HG03108 (cell line): ENCODE data around the gene PHYH.
"Not testable (repeated sequence)": the region's sequence is repeated elsewhere in the genome, so short reads cannot be mapped to it uniquely, and the experiment has no call there.

ENCODE experiments used
- ATAC-seq: cut with Tn5 transposase; IDR thresholded peaks from one replicate; pipeline ENCODE4 v1.9.1; 2021; ENCODE audit warnings: moderate library complexity; ENCODE audit not compliant: unreplicated experiment

PHYH gene

DNA sequence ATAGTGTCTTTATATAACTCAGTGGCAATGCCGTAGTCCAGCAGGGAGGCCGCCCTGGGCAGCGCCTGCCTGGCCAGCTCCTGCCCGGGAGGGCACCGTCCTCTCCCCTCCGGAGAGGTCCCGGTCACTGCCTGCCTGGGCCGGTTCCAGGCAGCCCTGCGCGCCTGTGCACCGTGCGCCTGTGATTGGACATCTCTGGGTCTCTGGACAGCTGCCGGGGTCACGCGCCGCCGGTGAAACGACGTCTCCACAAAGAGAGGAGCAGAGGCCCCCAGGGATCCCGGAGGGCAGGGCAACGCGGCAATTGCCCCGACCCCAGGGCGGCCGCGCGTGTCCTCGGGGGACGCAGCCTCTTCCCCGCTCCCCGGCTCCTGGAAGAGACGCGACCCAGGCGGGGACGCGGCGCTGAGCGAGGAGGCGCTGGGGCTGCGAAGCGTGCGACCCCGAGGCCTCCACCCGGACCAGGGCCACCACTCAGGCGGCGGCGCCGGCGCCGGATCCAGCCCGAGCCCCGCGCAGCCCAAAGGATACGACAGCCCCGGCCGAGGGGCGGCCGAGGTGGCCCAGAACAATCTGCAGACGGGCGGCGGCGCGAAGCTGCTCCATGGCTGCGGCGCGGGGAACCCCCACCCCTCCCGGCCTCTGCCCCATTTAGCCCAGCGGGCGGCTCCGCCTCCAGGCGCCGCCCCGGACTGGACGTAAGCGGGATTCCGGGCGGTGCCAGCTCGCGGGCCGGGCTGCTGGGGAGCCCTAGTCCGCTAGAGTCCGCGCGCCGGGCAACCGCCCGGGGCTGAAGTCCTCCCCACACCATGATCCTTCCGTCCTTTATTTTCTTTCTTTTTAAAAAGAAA lies at the start of gene PHYH:
PHYH (minus strand) TSS at position 628 of the 851 bp plus-strand sequence; CDS start at position 606, 22 bp downstream.
- peak; percentile 78 for ATAC-seq

DNA sequence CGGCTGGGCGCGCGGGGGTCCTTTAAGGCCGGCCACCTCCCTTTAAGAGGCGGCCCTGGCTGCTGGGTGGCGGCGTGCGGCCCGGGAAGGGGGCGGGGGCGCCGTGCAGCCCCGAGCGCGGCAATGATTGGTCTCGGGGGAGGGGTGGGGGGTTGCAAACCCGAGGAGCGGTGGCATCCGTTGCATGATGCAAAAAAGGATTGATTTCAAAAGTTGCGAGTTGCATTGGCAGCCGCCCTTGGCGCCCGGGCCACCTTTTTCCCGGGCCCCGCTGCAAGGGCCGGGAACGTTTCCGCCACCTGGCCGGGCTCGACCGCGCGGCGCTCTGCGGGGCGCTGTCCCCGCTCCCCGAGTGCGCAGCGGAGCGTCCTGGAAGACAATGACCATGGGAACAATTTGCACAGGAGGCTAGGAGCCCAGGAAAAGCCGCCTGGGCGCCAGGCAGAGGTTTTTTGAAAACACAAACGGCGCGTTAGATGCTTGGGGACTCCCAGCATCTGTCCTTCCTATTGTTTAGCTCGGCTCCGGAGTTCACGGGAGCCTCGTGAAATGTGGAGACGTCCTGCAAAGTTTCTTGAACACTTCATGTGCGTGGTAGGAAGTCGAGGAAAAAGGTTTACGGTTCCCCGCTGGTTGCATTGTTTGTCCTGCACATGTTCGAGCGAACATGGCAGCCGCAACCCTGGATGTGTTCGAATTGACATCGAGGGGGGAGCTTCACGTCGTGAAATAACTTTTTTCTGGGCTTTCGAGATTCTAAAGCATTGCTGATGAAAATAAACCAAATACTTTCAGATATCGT lies 48.6 kb upstream of the PHYH start, which contains the start of gene SEPHS1:
SEPHS1 (minus strand) TSS at position 78 of the 802 bp plus-strand sequence. CDS start 3,343 bp downstream, outside the sequence.
- ATAC-seq = peak; percentile 41

DNA sequence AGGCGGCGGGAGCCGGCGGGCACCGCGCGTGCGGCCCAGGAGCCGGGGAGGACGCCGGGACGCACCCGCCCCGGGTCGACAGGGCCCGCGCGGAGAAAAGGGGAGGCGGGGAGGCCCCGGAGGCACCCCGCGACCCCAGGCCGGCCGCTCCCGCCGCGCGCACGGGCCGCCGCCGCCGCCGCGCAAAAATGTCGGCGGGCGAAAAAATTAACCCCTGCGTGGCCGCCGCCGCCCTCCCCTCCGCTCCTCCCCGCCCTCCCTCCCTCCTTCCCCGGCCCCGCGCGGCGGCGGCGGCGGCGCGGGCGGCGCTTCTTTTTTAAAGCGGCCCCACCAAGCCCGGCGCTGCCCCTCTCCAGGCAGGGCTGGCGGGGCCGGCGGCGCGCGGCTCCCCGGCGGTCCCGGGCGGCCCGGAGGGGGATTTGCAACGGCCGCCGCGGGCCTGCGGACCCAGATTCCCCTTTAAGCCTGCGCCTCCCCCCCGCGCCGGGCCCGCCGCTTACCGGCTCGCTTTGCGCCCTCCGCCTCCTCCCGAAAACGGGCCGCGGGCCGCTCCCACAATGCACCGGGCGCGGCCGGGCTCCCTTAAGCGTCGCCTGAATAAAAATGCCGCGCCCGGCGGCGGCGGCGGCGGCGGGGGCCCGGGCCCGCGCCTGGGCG lies 47.8 kb upstream of the PHYH start:
- ATAC-seq = peak; percentile 46

DNA sequence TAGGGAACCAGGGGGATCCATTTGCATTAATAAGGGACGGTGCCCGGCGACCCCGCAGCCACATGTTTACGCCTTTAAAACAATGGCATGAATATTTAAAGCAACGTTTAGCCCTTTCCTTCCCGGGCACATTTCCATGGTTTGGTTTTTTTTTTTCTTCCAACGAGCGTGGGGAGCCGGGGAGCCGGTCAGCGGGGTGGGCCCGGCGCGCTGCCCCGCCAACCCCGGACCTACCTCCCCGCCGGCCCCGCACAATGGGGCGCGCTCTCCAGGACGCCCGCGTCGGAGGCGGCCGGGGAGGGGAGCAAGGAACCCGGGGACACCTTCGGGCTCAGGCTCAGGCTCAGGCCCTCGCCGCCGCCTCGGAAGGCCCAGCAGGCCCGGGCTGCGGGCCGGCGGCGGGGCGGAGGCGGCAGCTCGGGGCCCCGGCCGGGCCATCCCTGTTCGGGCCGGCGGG lies 47.2 kb upstream of the PHYH start:
- peak; percentile 16 for ATAC-seq

DNA sequence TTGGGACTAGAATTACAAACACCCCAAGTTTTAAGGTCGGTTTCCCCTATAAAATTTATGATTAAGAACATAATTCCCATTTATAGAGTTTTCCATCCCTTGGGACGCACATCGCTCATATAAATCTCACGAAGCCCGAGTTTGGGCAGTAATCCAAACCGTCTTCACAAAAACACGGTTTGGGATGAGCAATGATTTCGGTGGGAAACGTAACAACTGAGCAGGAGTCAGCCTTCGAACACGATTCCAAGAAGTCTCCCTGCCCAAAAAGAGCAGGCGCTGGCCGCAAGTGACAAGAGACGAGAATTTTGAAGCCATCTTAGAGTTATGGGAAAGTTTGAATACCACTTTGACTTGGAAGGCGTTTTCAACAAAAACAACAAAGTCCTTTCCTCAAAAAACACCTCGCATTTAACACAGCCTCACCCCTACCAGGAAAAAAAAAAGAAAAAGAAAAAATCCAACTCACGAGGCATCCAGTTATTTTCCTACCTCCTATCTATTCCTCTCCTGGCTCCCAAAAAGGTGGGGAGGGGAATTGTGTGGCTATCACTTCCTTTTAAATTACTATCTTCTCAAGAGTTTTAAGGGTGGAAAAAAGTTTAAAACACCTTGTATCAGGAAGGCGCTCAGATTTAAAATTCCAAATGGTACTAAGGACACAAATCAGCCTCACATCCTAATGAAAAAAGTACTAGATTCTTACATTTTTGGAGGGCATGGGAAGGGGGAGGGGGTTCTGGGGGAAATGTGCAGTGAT lies 46.6 kb upstream of the PHYH start:
- ATAC-seq = no peak

DNA sequence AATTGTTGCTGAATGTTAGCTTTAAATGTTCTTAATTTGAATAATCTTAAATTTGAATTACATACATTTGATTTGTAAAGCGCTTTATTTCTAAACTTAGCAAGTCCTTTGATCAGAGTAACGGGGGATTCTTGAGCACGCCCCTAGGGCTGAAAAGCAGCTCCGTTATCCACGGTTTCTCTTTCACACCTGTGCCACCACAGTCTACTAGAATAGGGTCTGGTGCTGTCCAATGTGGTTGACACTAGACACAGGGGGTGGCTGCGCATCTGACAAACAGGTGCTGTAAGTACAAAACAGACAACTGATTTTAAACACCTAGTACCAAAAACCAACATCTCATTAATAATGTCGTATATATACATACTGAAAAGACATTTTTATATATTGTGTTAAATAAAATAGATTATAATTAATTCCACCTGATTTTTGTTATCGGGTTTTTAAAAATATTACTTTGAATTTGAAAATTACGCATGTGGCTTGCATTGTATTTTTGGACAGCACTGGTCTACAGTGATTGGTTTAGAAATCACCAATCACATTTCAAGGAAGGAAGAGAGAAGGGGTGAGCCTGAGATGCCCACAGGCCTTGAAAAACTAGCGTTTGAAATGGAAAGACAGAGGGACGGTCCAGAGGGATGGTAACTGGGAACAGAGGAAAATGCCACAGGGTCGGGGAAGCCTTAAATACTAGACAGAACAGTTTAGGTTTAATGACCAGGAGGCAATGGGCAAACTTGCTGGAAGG lies 40.9 kb upstream of the PHYH start:
- ATAC-seq = peak; percentile 93

DNA sequence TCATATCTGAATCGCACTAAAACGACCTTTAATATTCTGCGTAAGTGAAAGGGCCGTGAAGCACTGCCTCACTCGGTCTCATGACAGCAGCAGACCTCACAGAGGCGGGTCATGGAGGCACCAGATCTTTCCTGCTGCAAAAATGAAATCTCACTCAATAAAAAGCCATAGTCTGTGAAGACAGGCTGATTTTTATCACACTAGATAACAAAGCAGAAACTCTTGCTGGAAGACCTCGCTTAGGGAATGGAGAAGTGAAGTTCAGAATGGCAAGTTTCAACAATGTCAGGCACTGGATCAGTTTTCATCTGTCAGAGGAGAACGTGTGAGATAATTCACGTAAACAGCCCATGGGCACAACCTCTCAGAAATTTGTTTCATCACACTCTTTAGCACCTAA lies 40.2 kb upstream of the PHYH start:
- ATAC-seq = no peak

DNA sequence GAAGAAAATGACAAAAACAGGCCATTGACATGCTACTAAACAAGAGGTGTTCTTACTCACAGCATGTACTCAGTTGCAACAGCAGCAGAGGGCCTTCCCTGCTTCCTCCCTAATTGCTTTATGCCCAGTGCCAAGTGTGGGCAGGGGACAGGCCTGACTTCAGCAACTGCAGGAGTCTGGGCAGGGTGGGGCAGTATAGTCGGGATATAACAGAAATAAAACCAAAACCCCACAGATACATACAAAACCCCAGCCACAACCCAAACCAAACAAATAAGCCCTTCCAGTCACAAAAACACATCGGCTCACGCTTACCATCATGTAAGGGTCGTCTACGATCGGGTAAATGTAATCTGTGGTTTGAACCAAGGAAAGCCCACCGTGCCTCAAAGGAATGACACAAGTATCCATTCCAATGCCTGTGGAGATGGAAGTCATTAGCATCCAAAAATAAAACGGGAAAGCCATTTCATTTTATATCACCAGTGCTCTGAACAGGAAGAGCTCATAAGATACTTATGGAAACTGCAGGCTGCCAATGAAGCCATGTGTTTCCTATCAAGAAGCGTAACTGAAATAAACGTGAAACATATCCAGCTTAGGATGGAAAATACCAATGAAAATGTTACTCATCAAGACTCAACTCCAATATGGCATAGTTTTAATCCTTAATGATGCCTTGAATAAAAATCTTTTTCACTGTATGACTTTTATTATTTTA lies 38.7 kb upstream of the PHYH start:
- no peak for ATAC-seq

DNA sequence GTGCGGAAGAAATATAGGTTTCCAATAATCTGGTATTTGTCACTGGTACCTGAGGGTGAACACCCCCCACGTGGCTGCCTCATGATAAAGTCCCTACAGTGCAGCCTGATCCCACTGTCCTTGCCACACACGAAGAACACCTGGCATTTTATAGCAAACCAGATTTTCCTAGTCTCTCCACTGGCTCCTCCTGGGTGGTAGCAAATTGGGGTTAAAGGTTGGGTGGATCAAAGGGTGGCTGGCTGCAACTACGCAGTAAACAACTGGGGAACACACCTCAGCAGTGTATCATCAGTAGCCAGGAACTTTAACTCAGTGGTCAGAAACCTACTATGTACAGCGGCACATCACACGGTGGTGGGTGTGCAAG lies 37.9 kb upstream of the PHYH start:
- no peak for ATAC-seq

DNA sequence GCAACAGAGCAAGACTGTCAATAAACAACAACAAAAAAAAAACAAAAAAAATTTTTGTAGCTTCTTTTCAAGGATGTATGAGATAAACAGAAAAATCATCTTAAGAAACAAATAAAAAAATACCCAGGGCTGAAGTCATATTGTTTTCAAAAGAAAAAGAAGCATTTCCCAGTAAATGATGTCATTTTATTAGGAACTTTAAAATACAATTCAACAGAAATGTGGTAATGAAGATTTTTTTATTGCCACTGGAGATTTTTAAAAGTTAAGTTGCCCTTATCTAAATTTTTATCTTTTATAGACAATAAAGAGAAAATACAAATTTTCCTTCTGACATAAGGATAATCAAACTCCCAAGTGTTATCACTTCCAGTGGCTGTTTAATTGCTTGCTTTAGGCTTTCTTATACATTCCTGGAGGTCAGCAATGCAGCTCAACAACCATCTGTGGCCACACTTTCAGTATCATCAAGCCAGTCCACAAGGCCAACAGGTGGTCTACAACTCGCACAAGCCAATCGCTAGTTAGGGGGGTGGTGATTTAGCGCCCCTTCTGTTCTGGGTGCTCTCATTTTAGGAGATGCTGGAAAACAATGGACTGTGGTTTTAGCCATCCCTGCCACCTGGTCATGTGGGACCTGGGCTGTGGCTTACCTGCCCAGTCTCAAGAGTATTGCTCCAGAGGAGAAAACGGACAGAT lies 37.4 kb upstream of the PHYH start:
- no peak for ATAC-seq

DNA sequence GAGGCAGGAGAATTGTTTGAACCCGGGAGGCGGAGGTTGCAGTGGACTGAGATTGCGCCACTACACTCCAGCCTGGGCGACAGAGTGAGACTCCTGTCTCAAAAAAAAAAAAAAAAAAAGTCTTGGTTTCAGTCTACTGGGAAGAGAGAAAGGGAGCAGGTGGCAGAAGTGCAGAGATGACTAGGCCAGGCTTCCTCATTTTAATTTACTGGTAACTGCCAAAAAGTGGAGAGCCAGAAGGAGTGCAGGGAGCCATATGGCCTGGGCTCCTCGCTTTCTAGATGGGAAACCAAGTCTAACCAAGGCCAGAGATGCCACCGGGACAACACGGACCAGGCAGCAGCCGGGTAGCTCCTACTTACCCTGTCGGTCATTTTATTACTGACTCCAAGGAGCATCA lies 36.0 kb upstream of the PHYH start:
- peak; percentile 33 for ATAC-seq

DNA sequence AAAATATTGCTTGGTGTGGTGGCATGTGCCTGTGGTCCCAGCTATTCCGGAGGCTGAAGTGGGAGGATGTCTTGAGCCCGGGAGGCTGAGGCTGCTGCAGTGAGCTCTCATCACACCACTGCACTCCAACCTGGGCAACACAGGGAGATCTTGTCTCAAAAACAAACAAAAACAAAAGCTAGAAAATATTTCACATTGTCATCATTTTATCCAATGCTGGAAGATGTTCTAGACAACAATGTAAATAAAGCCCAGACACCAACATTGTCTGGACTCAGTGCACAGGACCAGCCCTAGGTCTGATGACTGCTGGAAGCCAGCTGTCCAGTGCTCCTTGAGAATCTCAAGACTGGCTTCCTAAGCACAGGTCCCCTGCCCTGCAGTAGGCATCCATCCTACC lies 34.7 kb upstream of the PHYH start:
- ATAC-seq = no peak

DNA sequence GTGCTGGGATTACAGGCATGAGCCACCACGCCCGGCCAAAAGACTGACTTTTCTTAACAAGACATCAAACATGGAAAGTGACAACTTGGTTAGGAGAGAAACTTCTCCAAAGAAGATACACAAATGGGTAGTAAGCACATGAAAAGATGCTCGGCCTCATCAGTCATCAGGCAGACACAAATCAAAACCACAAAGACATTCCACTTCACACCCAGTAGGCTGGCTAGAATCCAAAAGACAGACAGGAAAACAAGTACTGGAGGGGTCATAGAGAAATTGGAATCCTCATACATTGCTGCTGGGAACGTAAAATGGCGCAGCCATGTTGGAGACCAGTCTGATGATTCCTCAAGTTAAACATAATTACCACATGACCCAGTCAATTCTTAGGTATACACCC lies 31.8 kb upstream of the PHYH start:
- no peak for ATAC-seq

DNA sequence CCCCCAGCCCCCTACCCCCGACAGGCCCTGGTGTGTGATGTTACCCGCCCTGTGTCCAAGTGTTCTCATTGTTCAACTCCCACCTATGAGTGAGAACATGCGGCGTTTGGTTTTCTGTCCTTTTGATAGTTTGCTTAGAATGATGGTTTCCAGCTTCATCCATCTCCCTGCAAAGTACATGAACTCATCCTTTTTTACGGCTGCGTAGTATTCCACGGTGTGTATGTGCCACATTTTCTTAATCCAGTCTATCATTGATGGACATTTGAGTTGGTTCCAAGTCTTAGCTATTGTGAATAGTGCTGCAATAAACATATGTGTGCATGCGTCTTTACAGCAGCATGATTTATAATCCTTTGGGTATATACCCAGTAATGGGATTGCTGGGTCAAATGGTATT lies 31.1 kb upstream of the PHYH start:
- not testable (repeated sequence) for ATAC-seq

DNA sequence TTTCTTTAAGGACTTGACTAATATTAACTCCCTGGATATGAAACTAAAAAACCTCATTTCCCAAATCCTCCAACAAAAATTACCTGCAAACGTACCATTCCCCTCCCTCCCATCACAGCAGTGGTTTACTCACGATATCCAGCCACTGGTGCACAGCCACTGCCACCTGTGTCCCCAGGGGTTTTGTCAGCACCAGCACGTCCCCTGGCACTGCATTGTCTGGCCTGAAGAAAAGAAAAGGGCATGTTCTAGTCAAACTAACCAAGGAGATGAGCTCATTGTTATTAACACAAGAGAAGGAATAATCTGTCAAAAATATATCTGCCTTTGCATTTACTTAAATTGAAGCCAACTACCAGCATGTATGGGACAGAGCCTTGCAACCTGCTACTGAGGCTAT lies 29.7 kb upstream of the PHYH start:
- no peak for ATAC-seq

DNA sequence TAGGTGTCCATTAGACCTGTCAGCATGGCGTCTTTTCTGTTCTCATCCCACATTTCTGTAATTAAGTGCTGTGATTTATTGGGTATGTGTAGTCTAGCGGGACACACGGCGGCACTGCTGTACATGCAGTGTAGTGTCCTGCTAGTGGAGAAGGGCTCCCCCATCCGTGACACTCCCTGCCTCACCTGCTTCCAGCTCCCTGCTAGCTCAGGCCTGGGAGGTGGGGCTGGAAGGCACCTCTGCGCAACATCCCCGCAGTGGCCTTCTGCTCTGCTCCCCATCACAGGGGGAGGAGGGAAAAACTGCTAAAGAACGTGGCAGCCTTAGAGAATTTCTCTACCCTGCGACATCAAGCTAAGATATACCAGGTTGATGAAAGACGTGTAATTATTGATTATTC lies 28.7 kb upstream of the PHYH start:
- ATAC-seq = no peak

DNA sequence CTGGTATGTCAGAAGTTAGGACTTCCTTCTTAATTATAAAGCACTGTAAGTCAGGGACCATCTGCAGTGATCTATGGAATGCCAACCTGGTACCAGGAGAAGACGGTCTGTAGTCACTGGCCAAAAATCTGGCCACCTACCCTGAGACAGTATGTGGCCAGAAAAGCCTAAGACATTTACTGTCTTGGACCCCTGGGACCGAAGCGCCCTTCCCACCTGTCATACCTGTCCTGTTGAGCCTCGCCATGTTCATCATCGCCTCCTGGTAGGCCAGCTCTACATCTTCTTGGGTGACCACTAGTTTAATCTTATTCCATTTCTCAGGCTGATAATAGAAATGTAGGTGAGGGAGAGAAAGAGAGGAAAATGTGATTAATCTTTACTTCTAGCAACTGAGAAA lies 28.3 kb upstream of the PHYH start:
- no peak for ATAC-seq

DNA sequence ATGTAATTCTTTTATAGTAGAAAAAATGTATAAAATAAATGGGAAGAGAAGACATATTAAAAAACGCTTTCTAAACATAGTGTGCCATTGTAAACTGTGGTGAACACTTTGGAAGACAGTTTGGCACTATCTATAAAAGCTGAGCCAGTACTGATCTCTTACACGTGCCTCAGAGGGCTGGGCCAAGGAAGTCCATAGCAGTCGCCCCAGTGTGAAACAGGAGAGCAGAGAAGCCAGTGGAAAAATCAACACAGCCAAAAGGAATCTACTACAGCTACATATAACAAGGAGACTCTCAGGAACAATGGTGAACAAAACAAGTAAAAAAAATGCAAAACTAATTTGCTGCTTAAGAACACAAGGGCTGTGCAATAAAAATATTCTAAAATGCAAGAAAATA lies 27.7 kb upstream of the PHYH start:
- no peak for ATAC-seq
